ENCODE data around the gene PSMA2. TPM values are rescaled to one million over a fixed set of nuclear protein-coding genes. Genes with fewer than 3 reads are reported as not detected.
A peak's percentile ranks its signal among the peaks of the same experiment; 100 is the strongest.

Gene PSMA2
- total RNA-seq, 6 experiments from 2014 or later: 40.9 to 79.5 (median 67.5) TPM

DNA sequence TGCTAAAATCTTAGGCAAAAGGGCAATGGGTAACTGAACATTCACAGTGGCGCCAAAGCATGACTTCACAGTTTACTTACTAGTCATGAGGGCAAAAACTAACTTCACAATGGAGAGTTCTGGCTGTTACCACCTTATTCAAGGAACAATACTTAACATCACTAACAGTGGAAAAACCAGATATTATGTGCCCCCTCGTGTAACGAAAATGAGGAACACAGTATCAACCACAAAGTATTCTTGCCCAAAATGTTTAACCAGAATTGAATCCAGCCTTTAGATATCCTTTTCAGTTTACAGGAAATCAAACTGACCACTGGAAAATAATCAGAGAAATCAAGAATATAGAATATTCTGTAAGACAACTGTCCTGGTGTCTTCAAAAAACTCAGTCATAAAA, 29.6 kb downstream of the PSMA2 start:
- DNase-seq (no peak), ATAC-seq (no peak)
- Histone ChIP-seq H3K27ac (no peak overlapping the region), H3K4me1 (peaks cover 0 to 5% (median under 1%) of the 10 kb centered on the region in 4 donors), H3K36me3 (no peaks in the 10 kb centered on the region), H3K9me3 (no peaks in the 10 kb centered on the region), H3K27me3 (no peaks in the 10 kb centered on the region), H3K4me3 (no peak overlapping the region)
- intact Hi-C loops (cut with DNase I): no loop called here
- TF ChIP-seq, protein P1, sequence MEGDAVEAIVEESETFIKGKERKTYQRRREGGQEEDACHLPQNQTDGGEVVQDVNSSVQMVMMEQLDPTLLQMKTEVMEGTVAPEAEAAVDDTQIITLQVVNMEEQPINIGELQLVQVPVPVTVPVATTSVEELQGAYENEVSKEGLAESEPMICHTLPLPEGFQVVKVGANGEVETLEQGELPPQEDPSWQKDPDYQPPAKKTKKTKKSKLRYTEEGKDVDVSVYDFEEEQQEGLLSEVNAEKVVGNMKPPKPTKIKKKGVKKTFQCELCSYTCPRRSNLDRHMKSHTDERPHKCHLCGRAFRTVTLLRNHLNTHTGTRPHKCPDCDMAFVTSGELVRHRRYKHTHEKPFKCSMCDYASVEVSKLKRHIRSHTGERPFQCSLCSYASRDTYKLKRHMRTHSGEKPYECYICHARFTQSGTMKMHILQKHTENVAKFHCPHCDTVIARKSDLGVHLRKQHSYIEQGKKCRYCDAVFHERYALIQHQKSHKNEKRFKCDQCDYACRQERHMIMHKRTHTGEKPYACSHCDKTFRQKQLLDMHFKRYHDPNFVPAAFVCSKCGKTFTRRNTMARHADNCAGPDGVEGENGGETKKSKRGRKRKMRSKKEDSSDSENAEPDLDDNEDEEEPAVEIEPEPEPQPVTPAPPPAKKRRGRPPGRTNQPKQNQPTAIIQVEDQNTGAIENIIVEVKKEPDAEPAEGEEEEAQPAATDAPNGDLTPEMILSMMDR (IDR thresholded peaks at IDR 0.05): no peak
- TF ChIP-seq POLR2A (IDR thresholded peaks at IDR 0.05): no peak
- 42% methylated on average over 3 of the region's 3 CpGs for WGBS (ENCODE audit: insufficient coverage, low coverage, low lambda C conversion rate, missing lambda C conversion rate)

DNA sequence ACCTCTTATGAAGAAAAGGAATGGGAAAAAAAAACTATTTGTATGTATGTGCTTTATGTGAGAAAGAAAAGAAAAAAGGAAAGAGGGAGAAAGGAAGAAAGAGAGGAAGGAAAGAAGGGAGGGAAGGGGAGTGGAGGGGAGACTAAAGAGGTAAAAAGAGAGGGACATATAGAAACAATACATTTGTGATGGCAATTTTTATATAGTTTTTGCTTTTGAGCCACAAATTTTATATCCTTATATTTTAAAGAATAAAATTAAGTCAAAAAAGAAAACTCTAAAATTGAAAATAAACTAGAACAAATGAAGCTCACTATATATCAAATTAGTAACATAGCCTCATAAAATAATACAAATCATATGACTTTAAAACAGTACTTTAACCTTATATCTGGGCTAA, 31.1 kb downstream of the PSMA2 start:
- no peak overlapping the region for H3K27ac ChIP-seq
- DNase-seq: no peak
- H3K4me1 ChIP-seq: no peaks in the 10 kb centered on the region
- no peak for ATAC-seq
- H3K36me3 ChIP-seq: no peaks in the 10 kb centered on the region
- peaks cover 0 to 6% (median 0%) of the 10 kb centered on the region in 4 donors for H3K9me3 ChIP-seq
- no peaks in the 10 kb centered on the region for H3K27me3 ChIP-seq
- H3K4me3 ChIP-seq: no peak overlapping the region
- TF ChIP-seq, protein P1 (IDR thresholded peaks at IDR 0.05): no peak
- TF ChIP-seq POLR2A (IDR thresholded peaks at IDR 0.05): no peak
- intact Hi-C loops (cut with DNase I): no loop called here

DNA sequence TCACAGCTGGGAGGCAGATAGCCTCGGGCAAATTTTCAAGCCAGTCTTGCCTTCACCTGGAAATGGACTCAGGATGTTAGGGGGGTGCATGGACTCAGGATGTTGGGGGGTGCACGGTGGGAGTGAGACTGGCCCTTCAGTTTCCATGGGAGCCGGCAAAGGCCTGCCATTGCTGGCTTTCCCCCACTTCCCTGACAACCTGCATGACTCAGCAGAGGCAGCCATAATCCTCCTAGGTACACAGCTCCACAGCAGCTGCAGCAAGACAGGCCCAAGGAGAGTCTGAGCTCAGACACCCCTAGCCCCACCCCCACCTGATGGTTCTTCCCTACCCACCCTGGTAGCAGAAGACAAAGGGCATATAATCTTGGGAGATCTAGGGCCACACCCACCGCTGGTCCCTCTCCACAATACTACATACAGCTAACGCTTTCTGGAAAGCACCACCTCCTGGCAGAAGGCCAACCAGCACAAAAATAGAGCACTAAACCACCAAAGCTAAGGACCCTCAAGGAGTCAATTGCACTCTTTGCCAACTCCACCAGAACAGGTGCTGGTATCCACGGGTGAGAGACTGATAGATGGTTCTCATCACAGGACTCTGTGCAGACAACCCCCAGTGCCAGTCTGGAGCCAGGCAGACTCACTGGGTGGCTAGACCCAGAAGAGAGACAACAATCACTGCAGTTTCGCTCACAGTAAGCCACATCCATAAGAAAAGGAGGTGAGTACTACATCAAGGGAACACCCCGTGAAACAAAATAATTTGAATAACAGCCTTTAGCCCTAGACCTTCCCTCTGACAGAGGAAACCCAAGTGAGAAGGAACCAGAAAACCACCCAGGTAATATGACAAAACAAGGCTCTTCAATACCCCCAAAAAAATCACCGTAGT, 38.4 kb downstream of the PSMA2 start:
- peaks cover 0 to 7% (median 0%) of the 10 kb centered on the region in 4 donors for H3K4me1 ChIP-seq
- WGBS (ENCODE audit: insufficient coverage, low coverage, low lambda C conversion rate, missing lambda C conversion rate): 94% methylated on average over 5 of the region's 9 CpGs
- no peak overlapping the region for H3K4me3 ChIP-seq
- DNase-seq: no peak
- intact Hi-C loops (cut with DNase I): no loop called here
- ATAC-seq: no peak
- H3K9me3 ChIP-seq: peaks cover 0 to 6% (median 0%) of the 10 kb centered on the region in 4 donors
- no peaks in the 10 kb centered on the region for H3K27me3 ChIP-seq
- H3K36me3 ChIP-seq: no peaks in the 10 kb centered on the region
- no peak for TF ChIP-seq POLR2A (IDR thresholded peaks at IDR 0.05)
- TF ChIP-seq, protein P1 (IDR thresholded peaks at IDR 0.05): no peak
- no peak overlapping the region for H3K27ac ChIP-seq

DNA sequence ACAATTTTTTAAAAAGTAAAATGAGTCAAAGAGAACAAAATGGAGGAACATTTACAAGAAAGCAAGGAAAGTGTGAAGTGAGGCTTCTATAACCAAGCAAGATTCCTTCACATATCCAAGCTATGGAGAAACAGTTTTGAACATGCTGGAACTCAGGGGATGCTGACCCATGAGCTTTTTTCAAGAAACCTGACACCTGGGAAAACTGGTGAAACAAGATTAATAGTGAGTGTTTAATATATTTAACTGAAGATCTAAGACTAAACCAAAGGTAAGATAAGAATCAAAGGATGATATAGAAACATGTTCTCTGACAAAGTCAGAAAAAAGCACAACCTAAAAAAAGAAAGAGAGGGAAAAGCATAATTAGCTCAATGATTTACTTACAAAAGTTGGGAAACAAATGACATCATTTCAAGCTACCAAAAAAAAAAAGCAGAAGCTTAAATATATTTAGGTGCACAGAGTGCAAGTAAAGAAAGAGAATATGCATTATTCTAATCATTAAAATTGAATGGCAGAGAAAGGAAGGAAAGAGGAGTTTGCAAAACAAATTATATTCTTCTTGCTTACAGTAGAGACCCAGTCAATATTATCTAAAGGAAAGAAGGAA, 45.0 kb downstream of the PSMA2 start:
- ATAC-seq: no peak
- H3K27ac ChIP-seq: peak overlapping the region in 1 of 3 donors; percentile 87
- intact Hi-C loops (cut with DNase I): no loop called here

More for the DNA sequence above, 45.0 kb downstream of the PSMA2 start:
- peaks cover 0 to 14% (median 0%) of the 10 kb centered on the region in 4 donors for H3K4me1 ChIP-seq
- no peaks in the 10 kb centered on the region for H3K27me3 ChIP-seq
- TF ChIP-seq, protein P1 (IDR thresholded peaks at IDR 0.05): no peak
- TF ChIP-seq POLR2A (IDR thresholded peaks at IDR 0.05): no peak
- H3K4me3 ChIP-seq: peak overlapping the region in 1 of 3 donors; percentile 69
- no peak for DNase-seq
- no peaks in the 10 kb centered on the region for H3K36me3 ChIP-seq
- H3K9me3 ChIP-seq: no peaks in the 10 kb centered on the region

All from right lobe of liver (tissue), 6 donors.